ENCODE measurements around the gene FBXL16.
A peak's percentile ranks its signal among the peaks of the same experiment; 100 is the strongest.

Gene FBXL16

GRCh38 chr16:728131-728889 is 22.7 kb upstream of the FBXL16 start:
- peak overlapping the region; percentile 65 for H3K4me3 ChIP-seq (ENCODE audit: low read length)
- TF ChIP-seq CTCF (conservative IDR thresholded peaks at IDR 0.05; ENCODE audit: low read depth, low read length): no peak
- DNase-seq (ENCODE audit: low read depth): no peak

- no peak for TF ChIP-seq CTCF (conservative IDR thresholded peaks at IDR 0.05; ENCODE audit: low read depth, low read length)
- DNase-seq (ENCODE audit: low read depth): no peak
- peak overlapping the region; percentile 65 for H3K4me3 ChIP-seq (ENCODE audit: low read length)
Measured at GRCh38 chr16:727291-727977, 21.8 kb upstream of the FBXL16 start.

- H3K4me3 ChIP-seq (ENCODE audit: low read length): peak within 1 kb of the TSS; percentile 65
- TF ChIP-seq CTCF (conservative IDR thresholded peaks at IDR 0.05; ENCODE audit: low read depth, low read length): no peak
- no peak for DNase-seq (ENCODE audit: low read depth)
Measured at GRCh38 chr16:726438-727290, 21.1 kb upstream of the FBXL16 start, which contains the start of the genes CCDC78 and HAGHL. Gene CCDC78, minus strand, starts transcription at chr16:726443. Its CDS starts 76 bp downstream, at chr16:726367. Gene HAGHL, plus strand, starts transcription at chr16:727106. Its CDS starts 404 bp downstream, at chr16:727510.

GRCh38 chr16:726188-726437 is 20.5 kb upstream of the FBXL16 start:
- DNase-seq (ENCODE audit: low read depth): no peak
- TF ChIP-seq CTCF (conservative IDR thresholded peaks at IDR 0.05; ENCODE audit: low read depth, low read length): no peak
- no peak overlapping the region for H3K4me3 ChIP-seq (ENCODE audit: low read length)

- no peak for DNase-seq (ENCODE audit: low read depth)
- TF ChIP-seq CTCF (conservative IDR thresholded peaks at IDR 0.05; ENCODE audit: low read depth, low read length): no peak
- H3K4me3 ChIP-seq (ENCODE audit: low read length): no peak overlapping the region
Measured at GRCh38 chr16:725463-726187, 20.0 kb upstream of the FBXL16 start.

- no peak for TF ChIP-seq CTCF (conservative IDR thresholded peaks at IDR 0.05; ENCODE audit: low read depth, low read length)
- no peak for DNase-seq (ENCODE audit: low read depth)
- no peak overlapping the region for H3K4me3 ChIP-seq (ENCODE audit: low read length)
Measured at GRCh38 chr16:725041-725376, 19.4 kb upstream of the FBXL16 start.
